Trophoblast cell (in vitro differentiated cells and primary cell): Measurements from ENCODE around the gene NDUFAF8.

Source experiments
- DNase-seq, 2 donors: peaks; one replicate each; pipeline ENCODE4 v3.0.0-alpha.2; 2016
- H2AFZ ChIP-seq: 2 replicates; pipeline ENCODE4 v1.6.1; 2013; ENCODE audit warnings: low read length, moderate library complexity, mild to moderate bottlenecking; ENCODE audit not compliant: insufficient read depth, poor library complexity
- H2AK5ac ChIP-seq: 2 replicates; pipeline ENCODE4 v1.6.1; 2013; ENCODE audit warnings: mild to moderate bottlenecking, low read length
- H2BK120ac ChIP-seq: 2 replicates; pipeline ENCODE4 v1.6.1; 2013; ENCODE audit warnings: low read length, mild to moderate bottlenecking, moderate library complexity; ENCODE audit not compliant: insufficient read depth, poor library complexity
- H2BK12ac ChIP-seq: 2 replicates; pipeline ENCODE4 v1.6.1; 2013; ENCODE audit warnings: mild to moderate bottlenecking, low read length, moderate library complexity
- H2BK5ac ChIP-seq: 2 replicates; pipeline ENCODE4 v1.6.1; 2013; ENCODE audit warnings: low read length, low read depth, moderate library complexity, mild to moderate bottlenecking; ENCODE audit not compliant: poor library complexity
- H3K14ac ChIP-seq: 2 replicates; pipeline ENCODE4 v1.6.1; 2013; ENCODE audit warnings: mild to moderate bottlenecking, low read length
- H3K18ac ChIP-seq: 2 replicates; pipeline ENCODE4 v1.6.1; 2013; ENCODE audit warnings: mild to moderate bottlenecking, low read length
- H3K23ac ChIP-seq: 2 replicates; pipeline ENCODE4 v1.6.1; 2013; ENCODE audit warnings: low read length
- H3K27ac ChIP-seq: 2 replicates; pipeline ENCODE4 v1.5.1; 2013; ENCODE audit warnings: low read depth, mild to moderate bottlenecking, inconsistent platforms, low read length, moderate library complexity
- H3K27me3 ChIP-seq: 2 replicates; pipeline ENCODE4 v1.6.1; 2013; ENCODE audit warnings: inconsistent platforms, mild to moderate bottlenecking, low read length, moderate library complexity; ENCODE audit not compliant: insufficient read depth
- H3K36me3 ChIP-seq, 2 experiments: 1 replicate in 1 of 2; 2 replicates in 1 of 2; pipeline ENCODE4 v1.6.1; 2013; ENCODE audit warnings: low read length in 2 of 2, mild to moderate bottlenecking in 2 of 2, moderate library complexity in 1 of 2; ENCODE audit not compliant: insufficient read depth in 2 of 2, control insufficient read depth in 1 of 2
- H3K4ac ChIP-seq: 2 replicates; pipeline ENCODE4 v1.6.1; 2013; ENCODE audit warnings: low read depth, mild to moderate bottlenecking, low read length, moderate library complexity
- H3K4me1 ChIP-seq, 2 experiments: 1 replicate in 1 of 2; 2 replicates in 1 of 2; pipeline ENCODE4 v1.6.1; 2013; ENCODE audit warnings: low read length in 2 of 2, mild to moderate bottlenecking in 2 of 2, moderate library complexity in 1 of 2; ENCODE audit not compliant: insufficient read depth in 2 of 2, control insufficient read depth in 1 of 2
- H3K4me2 ChIP-seq: 2 replicates; pipeline ENCODE4 v1.6.1; 2013; ENCODE audit warnings: inconsistent platforms, mild to moderate bottlenecking, low read length, moderate library complexity
- H3K4me3 ChIP-seq: 2 replicates; pipeline ENCODE4 v1.5.1; 2013; ENCODE audit warnings: mild to moderate bottlenecking, low read depth, low read length, inconsistent platforms
- H3K79me1 ChIP-seq: one replicate; pipeline ENCODE4 v1.6.1; 2013; ENCODE audit warnings: low read length
- H3K79me2 ChIP-seq: 2 replicates; pipeline ENCODE4 v1.6.1; 2013; ENCODE audit warnings: low read length, mild to moderate bottlenecking; ENCODE audit not compliant: control insufficient read depth, insufficient read depth, poor library complexity
- H3K9ac ChIP-seq: 2 replicates; pipeline ENCODE4 v1.6.1; 2013; ENCODE audit warnings: mild to moderate bottlenecking, low read length
- H3K9me3 ChIP-seq: 2 replicates; pipeline ENCODE4 v1.6.1; 2013; ENCODE audit warnings: low read depth, mild to moderate bottlenecking, control low read depth, inconsistent platforms, low read length; ENCODE audit not compliant: insufficient read depth
- H4K12ac ChIP-seq: 2 replicates; pipeline ENCODE4 v1.6.1; 2013; ENCODE audit warnings: low read depth, mild to moderate bottlenecking, low read length, moderate library complexity
- H4K8ac ChIP-seq: 2 replicates; pipeline ENCODE4 v1.6.1; 2013; ENCODE audit warnings: low read depth, mild to moderate bottlenecking, low read length, moderate library complexity
- H4K91ac ChIP-seq: one replicate; pipeline ENCODE4 v1.6.1; 2013; ENCODE audit warnings: low read depth, mild to moderate bottlenecking, low read length, moderate library complexity
- WGBS: extraction: QIAGEN DNeasy Blood & Tissue Kit; methylation state at CpG from one replicate; pipeline ENCODE4 v1.1.7; 2013; ENCODE audit warnings: missing lambda C conversion rate; ENCODE audit not compliant: insufficient read length, insufficient coverage; ENCODE audit errors: extremely low coverage; 5-methylcytosine and 5-hydroxymethylcytosine counted together

The NDUFAF8 gene

GRCh38 chr17:81249223-81250040, 10.3 kb downstream of the NDUFAF8 start:
- Histone ChIP-seq H3K4me3 (no peak overlapping the region), H3K4ac (no peak overlapping the region), H3K23ac (no peak overlapping the region), H3K9ac (no peak overlapping the region), H2BK120ac (no peak overlapping the region), H3K27me3 (no peaks in the 10 kb centered on the region), H4K12ac (no peak overlapping the region), H2BK5ac (no peak overlapping the region), H3K4me2 (no peak overlapping the region), H3K36me3 (peaks cover 34 to 45% of the 10 kb centered on the region in 2 experiments), H4K8ac (no peak overlapping the region), H3K18ac (no peak overlapping the region), H3K79me1 (no peaks in the 10 kb centered on the region), H2AFZ (no peak overlapping the region), H3K79me2 (no peaks in the 10 kb centered on the region), H3K4me1 (peaks cover 1 to 8% of the 10 kb centered on the region in 2 experiments), H2AK5ac (no peak overlapping the region), H3K14ac (no peak overlapping the region), H3K9me3 (peaks cover 7% of the 10 kb centered on the region), H4K91ac (no peak overlapping the region), H2BK12ac (no peak overlapping the region), H3K27ac (no peak overlapping the region)
- DNase-seq = no peak
- no CpG with 5 or more reads among the region's 15 CpGs for WGBS

- Histone ChIP-seq H3K9ac (no peak overlapping the region), H2AK5ac (no peak overlapping the region), H3K79me2 (no peaks in the 10 kb centered on the region), H4K8ac (no peak overlapping the region), H3K27me3 (no peaks in the 10 kb centered on the region), H3K4ac (no peak overlapping the region), H2AFZ (no peak overlapping the region), H3K4me3 (no peak overlapping the region), H3K4me1 (peaks cover 0 to 2% of the 10 kb centered on the region in 2 experiments), H3K23ac (no peak overlapping the region), H3K18ac (no peak overlapping the region), H3K36me3 (peaks cover 34 to 46% of the 10 kb centered on the region in 2 experiments), H3K4me2 (no peak overlapping the region), H3K27ac (no peak overlapping the region), H2BK12ac (no peak overlapping the region), H2BK120ac (no peak overlapping the region), H4K12ac (no peak overlapping the region), H3K9me3 (peaks cover 7% of the 10 kb centered on the region), H3K79me1 (no peaks in the 10 kb centered on the region), H4K91ac (no peak overlapping the region), H3K14ac (no peak overlapping the region), H2BK5ac (no peak overlapping the region)
- DNase-seq = no peak
- WGBS = no CpG with 5 or more reads among the region's 31 CpGs
These were observed 11.4 kb downstream of the NDUFAF8 start for GRCh38 chr17:81250286-81251093.

- Histone ChIP-seq H3K36me3 (peaks cover 31 to 43% of the 10 kb centered on the region in 2 experiments), H2BK120ac (no peak overlapping the region), H3K18ac (no peak overlapping the region), H3K27ac (no peak overlapping the region), H3K79me1 (no peaks in the 10 kb centered on the region), H2AFZ (no peak overlapping the region), H3K4me2 (no peak overlapping the region), H2AK5ac (no peak overlapping the region), H2BK12ac (no peak overlapping the region), H4K91ac (no peak overlapping the region), H3K79me2 (no peaks in the 10 kb centered on the region), H3K4me3 (no peak overlapping the region), H3K14ac (no peak overlapping the region), H3K4me1 (peaks cover 0 to 2% of the 10 kb centered on the region in 2 experiments), H3K27me3 (no peaks in the 10 kb centered on the region), H3K4ac (no peak overlapping the region), H3K9me3 (peaks cover 7% of the 10 kb centered on the region), H4K12ac (no peak overlapping the region), H2BK5ac (no peak overlapping the region), H3K9ac (no peak overlapping the region), H4K8ac (no peak overlapping the region), H3K23ac (no peak overlapping the region)
- no CpG with 5 or more reads among the region's 25 CpGs for WGBS
- no peak for DNase-seq
These were observed 12.1 kb downstream of the NDUFAF8 start for GRCh38 chr17:81251094-81251708.

- no peak overlapping the region for H2AFZ ChIP-seq
- H3K23ac ChIP-seq = no peak overlapping the region
- no peak overlapping the region for H3K18ac ChIP-seq
- no peak overlapping the region for H2BK120ac ChIP-seq
- peaks cover 29 to 45% of the 10 kb centered on the region in 2 experiments for H3K36me3 ChIP-seq
- H2AK5ac ChIP-seq = no peak overlapping the region
- no peak overlapping the region for H3K4me3 ChIP-seq
- H3K79me2 ChIP-seq = no peaks in the 10 kb centered on the region
- no peak overlapping the region for H3K4ac ChIP-seq
- peaks cover 0 to 2% of the 10 kb centered on the region in 2 experiments for H3K4me1 ChIP-seq
- no peak overlapping the region for H4K8ac ChIP-seq
- no CpG with 5 or more reads among the region's 29 CpGs for WGBS
- H3K14ac ChIP-seq = no peak overlapping the region
- H3K4me2 ChIP-seq = no peak overlapping the region
- no peak overlapping the region for H3K27ac ChIP-seq
- H3K27me3 ChIP-seq = no peaks in the 10 kb centered on the region
- no peak overlapping the region for H4K12ac ChIP-seq
- DNase-seq = no peak
- no peak overlapping the region for H3K9ac ChIP-seq
- no peak overlapping the region for H2BK5ac ChIP-seq
- no peaks in the 10 kb centered on the region for H3K79me1 ChIP-seq
- H2BK12ac ChIP-seq = no peak overlapping the region
- H4K91ac ChIP-seq = no peak overlapping the region
- peaks cover 7% of the 10 kb centered on the region for H3K9me3 ChIP-seq
These were observed 12.7 kb downstream of the NDUFAF8 start for GRCh38 chr17:81251709-81252301.
